ENCODE results near the gene BCAS1. TPM values are rescaled to one million over a fixed set of nuclear protein-coding genes. Genes with fewer than 3 reads are reported as not detected.

Gene BCAS1
- total and polyA plus RNA-seq, 10 of the 15 experiments (the other 5 are each of a cell fraction or from before 2014, with no cell fraction given): 0.21 to 1.4 (median 0.55) TPM

DNA sequence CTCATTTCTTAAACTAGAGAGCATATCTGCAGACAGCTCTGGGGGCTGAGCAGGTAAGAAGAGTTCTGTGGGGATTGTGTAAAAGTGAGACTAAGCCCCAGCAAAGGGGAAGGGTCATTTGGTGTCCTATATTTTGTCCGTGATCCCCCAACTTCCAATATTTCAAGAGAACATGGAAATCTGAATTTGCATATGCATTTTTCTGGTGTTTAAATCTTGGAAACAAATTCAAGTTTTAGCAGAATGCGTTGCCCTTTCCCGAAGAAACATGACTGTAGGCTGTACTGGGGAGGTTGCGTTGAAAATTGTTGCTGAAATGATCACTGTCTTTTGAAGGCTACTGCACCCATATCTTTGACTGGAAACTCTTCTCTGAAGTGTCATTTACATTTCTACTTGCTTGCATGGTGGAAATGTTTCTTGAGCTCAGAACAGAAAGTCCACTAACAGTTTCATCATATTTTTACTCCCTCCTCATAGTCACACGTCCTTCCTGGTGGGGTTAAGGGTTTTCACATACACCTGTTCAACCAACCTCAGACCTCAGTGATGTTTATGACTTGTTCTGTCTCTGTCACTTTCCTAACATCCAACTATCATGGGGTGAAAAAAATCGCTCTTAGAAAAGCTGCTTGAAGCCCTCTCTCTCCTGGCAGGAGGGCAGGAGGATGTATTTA, 140.3 kb downstream of the BCAS1 start (continued):
- TF ChIP-seq, protein P1, sequence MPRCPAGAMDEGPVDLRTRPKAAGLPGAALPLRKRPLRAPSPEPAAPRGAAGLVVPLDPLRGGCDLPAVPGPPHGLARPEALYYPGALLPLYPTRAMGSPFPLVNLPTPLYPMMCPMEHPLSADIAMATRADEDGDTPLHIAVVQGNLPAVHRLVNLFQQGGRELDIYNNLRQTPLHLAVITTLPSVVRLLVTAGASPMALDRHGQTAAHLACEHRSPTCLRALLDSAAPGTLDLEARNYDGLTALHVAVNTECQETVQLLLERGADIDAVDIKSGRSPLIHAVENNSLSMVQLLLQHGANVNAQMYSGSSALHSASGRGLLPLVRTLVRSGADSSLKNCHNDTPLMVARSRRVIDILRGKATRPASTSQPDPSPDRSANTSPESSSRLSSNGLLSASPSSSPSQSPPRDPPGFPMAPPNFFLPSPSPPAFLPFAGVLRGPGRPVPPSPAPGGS (IDR thresholded peaks at IDR 0.05; ENCODE audit: borderline replicate concordance, insufficient read depth, low read depth, low read length, poor library complexity, severe bottlenecking): peak; percentile 41
- TF ChIP-seq FOXM1 (IDR thresholded peaks at IDR 0.05; ENCODE audit: low read depth, low read length) (peak; percentile 49; the same call in 1 of the 2 replicates), POLR2AphosphoS2 (IDR thresholded peaks at IDR 0.05; ENCODE audit: low read depth, low read length) (no peak), CHD1 (IDR thresholded peaks at IDR 0.05; ENCODE audit: low read depth, low read length) (no peak), ASH2L (IDR thresholded peaks at IDR 0.05; ENCODE audit: borderline replicate concordance, low read depth) (peak; percentile 14; the same call in 1 of the 2 replicates), ZNF217 (IDR thresholded peaks at IDR 0.05) (no peak), POLR2A (IDR thresholded peaks at IDR 0.05; ENCODE audit: low read depth, low read length) (no peak), PML (IDR thresholded peaks at IDR 0.05; ENCODE audit: low read length) (0 out of 2 replicates have a peak, but pooled peaks have one; percentile 29), BCL11A (IDR thresholded peaks at IDR 0.05; ENCODE audit: low read depth, low read length) (no peak), KLF5 (IDR thresholded peaks at IDR 0.05; ENCODE audit: partially characterized antibody) (no peak), TARDBP (IDR thresholded peaks at IDR 0.05; ENCODE audit: borderline replicate concordance) (no peak), SMAD1 (IDR thresholded peaks at IDR 0.05; ENCODE audit: low read depth, partially characterized antibody) (peak; percentile 56), RBBP5 (conservative IDR thresholded peaks at IDR 0.05) (no peak), NBN (IDR thresholded peaks at IDR 0.05) (peak; percentile 73; the same call in 1 of the 2 replicates)
- TF ChIP-seq, protein P2, sequence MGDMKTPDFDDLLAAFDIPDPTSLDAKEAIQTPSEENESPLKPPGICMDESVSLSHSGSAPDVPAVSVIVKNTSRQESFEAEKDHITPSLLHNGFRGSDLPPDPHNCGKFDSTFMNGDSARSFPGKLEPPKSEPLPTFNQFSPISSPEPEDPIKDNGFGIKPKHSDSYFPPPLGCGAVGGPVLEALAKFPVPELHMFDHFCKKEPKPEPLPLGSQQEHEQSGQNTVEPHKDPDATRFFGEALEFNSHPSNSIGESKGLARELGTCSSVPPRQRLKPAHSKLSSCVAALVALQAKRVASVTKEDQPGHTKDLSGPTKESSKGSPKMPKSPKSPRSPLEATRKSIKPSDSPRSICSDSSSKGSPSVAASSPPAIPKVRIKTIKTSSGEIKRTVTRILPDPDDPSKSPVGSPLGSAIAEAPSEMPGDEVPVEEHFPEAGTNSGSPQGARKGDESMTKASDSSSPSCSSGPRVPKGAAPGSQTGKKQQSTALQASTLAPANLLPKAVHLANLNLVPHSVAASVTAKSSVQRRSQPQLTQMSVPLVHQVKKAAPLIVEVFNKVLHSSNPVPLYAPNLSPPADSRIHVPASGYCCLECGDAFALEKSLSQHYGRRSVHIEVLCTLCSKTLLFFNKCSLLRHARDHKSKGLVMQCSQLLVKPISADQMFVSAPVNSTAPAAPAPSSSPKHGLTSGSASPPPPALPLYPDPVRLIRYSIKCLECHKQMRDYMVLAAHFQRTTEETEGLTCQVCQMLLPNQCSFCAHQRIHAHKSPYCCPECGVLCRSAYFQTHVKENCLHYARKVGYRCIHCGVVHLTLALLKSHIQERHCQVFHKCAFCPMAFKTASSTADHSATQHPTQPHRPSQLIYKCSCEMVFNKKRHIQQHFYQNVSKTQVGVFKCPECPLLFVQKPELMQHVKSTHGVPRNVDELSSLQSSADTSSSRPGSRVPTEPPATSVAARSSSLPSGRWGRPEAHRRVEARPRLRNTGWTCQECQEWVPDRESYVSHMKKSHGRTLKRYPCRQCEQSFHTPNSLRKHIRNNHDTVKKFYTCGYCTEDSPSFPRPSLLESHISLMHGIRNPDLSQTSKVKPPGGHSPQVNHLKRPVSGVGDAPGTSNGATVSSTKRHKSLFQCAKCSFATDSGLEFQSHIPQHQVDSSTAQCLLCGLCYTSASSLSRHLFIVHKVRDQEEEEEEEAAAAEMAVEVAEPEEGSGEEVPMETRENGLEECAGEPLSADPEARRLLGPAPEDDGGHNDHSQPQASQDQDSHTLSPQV (IDR thresholded peaks at IDR 0.05): no peak
- TF ChIP-seq, protein P3, sequence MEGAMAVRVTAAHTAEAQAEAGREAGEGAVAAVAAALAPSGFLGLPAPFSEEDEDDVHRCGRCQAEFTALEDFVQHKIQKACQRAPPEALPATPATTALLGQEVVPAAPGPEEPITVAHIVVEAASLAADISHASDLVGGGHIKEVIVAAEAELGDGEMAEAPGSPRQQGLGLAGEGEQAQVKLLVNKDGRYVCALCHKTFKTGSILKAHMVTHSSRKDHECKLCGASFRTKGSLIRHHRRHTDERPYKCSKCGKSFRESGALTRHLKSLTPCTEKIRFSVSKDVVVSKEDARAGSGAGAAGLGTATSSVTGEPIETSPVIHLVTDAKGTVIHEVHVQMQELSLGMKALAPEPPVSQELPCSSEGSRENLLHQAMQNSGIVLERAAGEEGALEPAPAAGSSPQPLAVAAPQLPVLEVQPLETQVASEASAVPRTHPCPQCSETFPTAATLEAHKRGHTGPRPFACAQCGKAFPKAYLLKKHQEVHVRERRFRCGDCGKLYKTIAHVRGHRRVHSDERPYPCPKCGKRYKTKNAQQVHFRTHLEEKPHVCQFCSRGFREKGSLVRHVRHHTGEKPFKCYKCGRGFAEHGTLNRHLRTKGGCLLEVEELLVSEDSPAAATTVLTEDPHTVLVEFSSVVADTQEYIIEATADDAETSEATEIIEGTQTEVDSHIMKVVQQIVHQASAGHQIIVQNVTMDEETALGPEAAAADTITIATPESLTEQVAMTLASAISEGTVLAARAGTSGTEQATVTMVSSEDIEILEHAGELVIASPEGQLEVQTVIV (IDR thresholded peaks at IDR 0.05; ENCODE audit: borderline replicate concordance, partially characterized antibody): no peak
- TF ChIP-seq, protein P4, sequence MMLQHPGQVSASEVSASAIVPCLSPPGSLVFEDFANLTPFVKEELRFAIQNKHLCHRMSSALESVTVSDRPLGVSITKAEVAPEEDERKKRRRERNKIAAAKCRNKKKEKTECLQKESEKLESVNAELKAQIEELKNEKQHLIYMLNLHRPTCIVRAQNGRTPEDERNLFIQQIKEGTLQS (IDR thresholded peaks at IDR 0.05; ENCODE audit: borderline replicate concordance, extremely low read depth, low read depth, low read length): no peak
- TF ChIP-seq, protein P5, sequence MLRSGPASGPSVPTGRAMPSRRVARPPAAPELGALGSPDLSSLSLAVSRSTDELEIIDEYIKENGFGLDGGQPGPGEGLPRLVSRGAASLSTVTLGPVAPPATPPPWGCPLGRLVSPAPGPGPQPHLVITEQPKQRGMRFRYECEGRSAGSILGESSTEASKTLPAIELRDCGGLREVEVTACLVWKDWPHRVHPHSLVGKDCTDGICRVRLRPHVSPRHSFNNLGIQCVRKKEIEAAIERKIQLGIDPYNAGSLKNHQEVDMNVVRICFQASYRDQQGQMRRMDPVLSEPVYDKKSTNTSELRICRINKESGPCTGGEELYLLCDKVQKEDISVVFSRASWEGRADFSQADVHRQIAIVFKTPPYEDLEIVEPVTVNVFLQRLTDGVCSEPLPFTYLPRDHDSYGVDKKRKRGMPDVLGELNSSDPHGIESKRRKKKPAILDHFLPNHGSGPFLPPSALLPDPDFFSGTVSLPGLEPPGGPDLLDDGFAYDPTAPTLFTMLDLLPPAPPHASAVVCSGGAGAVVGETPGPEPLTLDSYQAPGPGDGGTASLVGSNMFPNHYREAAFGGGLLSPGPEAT (IDR thresholded peaks at IDR 0.05; ENCODE audit: low read depth): peak; percentile 57
